ENCODE results near the gene CLSTN1. TPM values are rescaled to one million over a fixed set of nuclear protein-coding genes. Genes with fewer than 3 reads are reported as not detected.

The CLSTN1 gene
- total and polyA plus RNA-seq, 7 donors, result 7.3 to 48.7 (median 19.7) TPM

DNA sequence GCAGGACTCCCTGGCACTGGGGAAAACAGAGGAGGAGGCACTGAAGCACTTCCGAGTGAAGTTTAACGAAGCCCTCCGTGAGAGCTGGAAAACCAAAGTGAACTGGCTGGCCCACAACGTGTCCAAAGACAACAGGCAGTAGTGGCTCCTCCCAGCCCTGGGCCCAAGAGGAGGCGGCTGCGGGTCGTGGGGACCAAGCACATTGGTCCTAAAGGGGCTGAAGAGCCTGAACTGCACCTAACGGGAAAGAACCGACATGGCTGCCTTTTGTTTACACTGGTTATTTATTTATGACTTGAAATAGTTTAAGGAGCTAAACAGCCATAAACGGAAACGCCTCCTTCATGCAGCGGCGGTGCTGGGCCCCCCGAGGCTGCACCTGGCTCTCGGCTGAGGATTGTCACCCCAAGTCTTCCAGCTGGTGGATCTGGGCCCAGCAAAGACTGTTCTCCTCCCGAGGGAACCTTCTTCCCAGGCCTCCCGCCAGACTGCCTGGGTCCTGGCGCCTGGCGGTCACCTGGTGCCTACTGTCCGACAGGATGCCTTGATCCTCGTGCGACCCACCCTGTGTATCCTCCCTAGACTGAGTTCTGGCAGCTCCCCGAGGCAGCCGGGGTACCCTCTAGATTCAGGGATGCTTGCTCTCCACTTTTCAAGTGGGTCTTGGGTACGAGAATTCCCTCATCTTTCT lies 96.7 kb downstream of the CLSTN1 start:
- Histone ChIP-seq H3K4me3 (no peak overlapping the region), H3K36me3 (ENCODE audit: insufficient read depth in 1 of 2, low read depth in 1 of 2) (peaks cover 5 to 56% of the 10 kb centered on the region in 2 donors), H3K27me3 (ENCODE audit: insufficient read depth in 3 of 3, low read length in 2 of 3) (no peaks in the 10 kb centered on the region), H3K27ac (no peak overlapping the region), H3K9me3 (no peaks in the 10 kb centered on the region), H3K4me1 (no peaks in the 10 kb centered on the region)
- 58 to 62% (median 61%) methylated on average over 25 of the region's 25 CpGs for WGBS, 3 donors
- intact Hi-C loops (cut with DNase I), result loop anchor here in 1 of 2 donors (10.0 kb wide), 1 partner anchor 138 kb away; no protein-coding TSS in a partner anchor
- TF ChIP-seq, protein P1, sequence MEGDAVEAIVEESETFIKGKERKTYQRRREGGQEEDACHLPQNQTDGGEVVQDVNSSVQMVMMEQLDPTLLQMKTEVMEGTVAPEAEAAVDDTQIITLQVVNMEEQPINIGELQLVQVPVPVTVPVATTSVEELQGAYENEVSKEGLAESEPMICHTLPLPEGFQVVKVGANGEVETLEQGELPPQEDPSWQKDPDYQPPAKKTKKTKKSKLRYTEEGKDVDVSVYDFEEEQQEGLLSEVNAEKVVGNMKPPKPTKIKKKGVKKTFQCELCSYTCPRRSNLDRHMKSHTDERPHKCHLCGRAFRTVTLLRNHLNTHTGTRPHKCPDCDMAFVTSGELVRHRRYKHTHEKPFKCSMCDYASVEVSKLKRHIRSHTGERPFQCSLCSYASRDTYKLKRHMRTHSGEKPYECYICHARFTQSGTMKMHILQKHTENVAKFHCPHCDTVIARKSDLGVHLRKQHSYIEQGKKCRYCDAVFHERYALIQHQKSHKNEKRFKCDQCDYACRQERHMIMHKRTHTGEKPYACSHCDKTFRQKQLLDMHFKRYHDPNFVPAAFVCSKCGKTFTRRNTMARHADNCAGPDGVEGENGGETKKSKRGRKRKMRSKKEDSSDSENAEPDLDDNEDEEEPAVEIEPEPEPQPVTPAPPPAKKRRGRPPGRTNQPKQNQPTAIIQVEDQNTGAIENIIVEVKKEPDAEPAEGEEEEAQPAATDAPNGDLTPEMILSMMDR (IDR thresholded peaks at IDR 0.05), result no peak
- DNase-seq (no peak), ATAC-seq (no peak)

DNA sequence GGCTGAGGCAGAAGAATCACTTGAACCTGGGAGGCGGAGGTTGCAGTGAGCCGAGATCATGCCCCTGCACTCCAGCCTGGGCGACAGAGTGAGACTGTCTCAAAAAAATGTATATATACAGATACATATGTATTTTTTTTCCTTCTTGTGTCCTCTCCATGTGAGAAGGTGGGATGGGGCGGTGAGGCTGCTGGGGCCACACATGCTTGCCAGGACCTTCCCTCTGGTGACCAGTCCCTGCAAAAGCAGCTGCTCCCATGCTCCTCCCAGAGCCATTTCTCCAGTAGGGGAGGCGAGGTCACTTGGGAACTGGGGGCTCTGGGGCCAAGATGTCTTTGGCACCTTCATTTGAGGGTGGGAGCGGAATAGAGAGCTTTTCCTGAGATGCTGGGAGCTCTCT lies 97.4 kb downstream of the CLSTN1 start:
- intact Hi-C loops (cut with DNase I), result loop anchor here in 1 of 2 donors (10.0 kb wide), 1 partner anchor 138 kb away; no protein-coding TSS in a partner anchor
- 93 to 95% (median 94%) methylated on average over 6 of the region's 6 CpGs for WGBS, 3 donors

DNA sequence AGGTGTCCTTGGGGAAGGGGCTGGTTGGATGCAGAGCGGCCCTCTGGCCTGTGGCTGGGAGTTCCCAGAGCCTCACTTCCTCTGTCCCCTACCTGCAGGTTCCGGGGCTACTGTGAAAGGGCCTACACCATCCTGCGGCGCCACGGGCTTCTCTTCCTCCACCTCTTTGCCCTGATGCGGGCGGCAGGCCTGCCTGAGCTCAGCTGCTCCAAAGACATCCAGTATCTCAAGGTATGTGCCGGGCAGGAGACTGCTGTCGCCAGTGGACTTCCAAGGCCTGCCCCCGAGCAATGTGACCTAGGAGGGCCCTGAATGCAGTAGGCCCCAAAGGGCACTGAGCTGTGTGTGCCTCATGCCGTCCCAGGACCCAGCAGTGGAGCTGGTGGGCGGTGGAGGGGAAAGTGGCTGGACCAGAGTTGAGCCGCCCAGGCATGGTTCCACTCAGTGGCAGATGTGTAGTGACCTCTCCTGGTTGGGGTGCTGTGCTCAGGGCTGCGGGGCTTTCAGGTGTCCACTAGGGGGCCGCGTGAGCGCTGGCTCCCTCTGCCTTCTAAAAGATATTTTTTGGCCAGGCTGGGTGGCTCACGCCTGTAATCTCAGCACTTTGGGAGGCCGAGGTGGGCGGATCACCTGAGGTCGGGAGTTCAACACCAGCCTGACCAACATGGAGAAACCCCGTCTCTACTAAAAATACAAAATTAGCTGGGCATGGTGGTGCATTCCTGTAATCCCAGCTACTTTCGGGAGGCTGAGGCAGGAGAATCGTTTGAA lies 98.9 kb downstream of the CLSTN1 start:
- WGBS, 3 donors, result 72 to 75% (median 73%) methylated on average over 24 of the region's 24 CpGs
- Histone ChIP-seq H3K4me3 (no peak overlapping the region), H3K4me1 (no peaks in the 10 kb centered on the region), H3K36me3 (ENCODE audit: insufficient read depth in 1 of 2, low read depth in 1 of 2) (peaks cover 0 to 40% of the 10 kb centered on the region in 2 donors), H3K27me3 (ENCODE audit: insufficient read depth in 3 of 3, low read length in 2 of 3) (no peaks in the 10 kb centered on the region), H3K9me3 (no peaks in the 10 kb centered on the region), H3K27ac (no peak overlapping the region)
- DNase-seq (peak in 1 of 2 donors; percentile 45), ATAC-seq (peak; percentile 43 to 77 (median 68))
- TF ChIP-seq, protein P1 (IDR thresholded peaks at IDR 0.05), result peak; percentile 61
- intact Hi-C loops (cut with DNase I), result loop anchor here in 1 of 2 donors (10.0 kb wide), 1 partner anchor 140 kb away; no protein-coding TSS in a partner anchor

More for the DNA sequence above, 97.4 kb downstream of the CLSTN1 start:
- no peak for ATAC-seq
- H3K4me3 ChIP-seq, result no peak overlapping the region
- no peaks in the 10 kb centered on the region for H3K27me3 ChIP-seq (ENCODE audit: insufficient read depth in 3 of 3, low read length in 2 of 3)
- no peaks in the 10 kb centered on the region for H3K4me1 ChIP-seq
- no peaks in the 10 kb centered on the region for H3K9me3 ChIP-seq
- peaks cover 1 to 50% of the 10 kb centered on the region in 2 donors for H3K36me3 ChIP-seq (ENCODE audit: insufficient read depth in 1 of 2, low read depth in 1 of 2)
- no peak for DNase-seq
- no peak overlapping the region for H3K27ac ChIP-seq
- TF ChIP-seq, protein P1 (IDR thresholded peaks at IDR 0.05), result no peak

DNA sequence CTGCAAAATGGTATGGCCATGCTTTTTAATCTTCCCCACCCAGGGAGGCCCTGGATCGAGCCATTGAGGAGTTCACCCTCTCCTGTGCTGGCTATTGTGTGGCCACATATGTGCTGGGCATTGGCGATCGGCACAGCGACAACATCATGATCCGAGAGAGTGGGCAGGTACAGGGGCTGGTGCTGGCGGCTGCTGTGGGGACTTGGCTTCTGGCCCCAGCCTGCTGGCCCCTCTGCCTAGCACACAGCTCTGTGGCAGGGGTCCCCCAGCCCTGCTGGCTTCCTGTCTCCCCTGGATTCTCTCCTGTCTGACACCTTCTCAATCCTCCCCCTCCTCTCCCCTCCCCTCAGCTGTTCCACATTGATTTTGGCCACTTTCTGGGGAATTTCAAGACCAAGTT lies 99.8 kb downstream of the CLSTN1 start:
- TF ChIP-seq, protein P1 (IDR thresholded peaks at IDR 0.05), result no peak
- H3K4me1 ChIP-seq, result no peaks in the 10 kb centered on the region
- WGBS, 3 donors, result 98 to 100% (median 98%) methylated on average over 6 of the region's 6 CpGs
- no peak overlapping the region for H3K4me3 ChIP-seq
- no peaks in the 10 kb centered on the region for H3K9me3 ChIP-seq
- ATAC-seq (no peak), DNase-seq (no peak)
- intact Hi-C loops (cut with DNase I), result loop anchor here in 1 of 2 donors (10.0 kb wide), 1 partner anchor 141 kb away; no protein-coding TSS in a partner anchor
- H3K36me3 ChIP-seq (ENCODE audit: insufficient read depth in 1 of 2, low read depth in 1 of 2), result peaks cover 0 to 30% of the 10 kb centered on the region in 2 donors
- no peak overlapping the region for H3K27ac ChIP-seq
- H3K27me3 ChIP-seq (ENCODE audit: insufficient read depth in 3 of 3, low read length in 2 of 3), result no peaks in the 10 kb centered on the region

Measured in psoas muscle (tissue), 8 donors.